GM23248 (cell line): ENCODE results near the gene TRAFD1.

Experiments used
- EZH2 ChIP-seq: fragments of 200-600 bp; sonication (generic); IDR thresholded peaks from 2 replicates; pipeline ENCODE4 v1.6.1; 2018; ENCODE audit warnings: antibody characterized with exemption, mild to moderate bottlenecking; ENCODE audit not compliant: insufficient read depth, poor library complexity, severe bottlenecking
- EZH2phosphoT487 ChIP-seq: fragments of 200-600 bp; sonication (generic); IDR thresholded peaks from 2 replicates; pipeline ENCODE4 v1.6.1; 2018; ENCODE audit warnings: antibody characterized with exemption, moderate library complexity, mild to moderate bottlenecking, low read depth; ENCODE audit not compliant: insufficient read depth

- TF ChIP-seq EZH2 = no peak
- no peak for TF ChIP-seq EZH2phosphoT487
Measured at GRCh38 chr12:112105891-112106290, 19.5 kb upstream of the TRAFD1 start.
